ENCODE measurements around the gene HS6ST2.

DNA sequence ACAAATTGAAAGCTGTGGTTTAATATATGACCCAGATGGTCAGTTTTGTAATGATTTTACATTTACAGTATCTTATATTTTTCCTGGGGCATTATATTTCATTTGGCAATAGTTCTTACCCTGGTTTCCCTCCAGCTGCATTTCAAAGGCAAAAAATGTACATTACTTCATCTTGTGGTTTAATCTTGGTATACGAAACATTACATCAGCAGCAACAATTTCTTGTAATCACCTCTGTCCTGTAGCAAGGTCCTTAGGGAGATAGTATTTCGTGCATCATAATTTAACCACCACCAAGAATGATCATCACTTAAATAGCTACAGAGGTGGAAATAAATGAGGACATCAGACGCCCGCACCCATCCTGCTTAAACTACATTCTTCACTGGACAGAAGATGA is 48.8 kb downstream of the HS6ST2 start:
- TF ChIP-seq, protein P1, sequence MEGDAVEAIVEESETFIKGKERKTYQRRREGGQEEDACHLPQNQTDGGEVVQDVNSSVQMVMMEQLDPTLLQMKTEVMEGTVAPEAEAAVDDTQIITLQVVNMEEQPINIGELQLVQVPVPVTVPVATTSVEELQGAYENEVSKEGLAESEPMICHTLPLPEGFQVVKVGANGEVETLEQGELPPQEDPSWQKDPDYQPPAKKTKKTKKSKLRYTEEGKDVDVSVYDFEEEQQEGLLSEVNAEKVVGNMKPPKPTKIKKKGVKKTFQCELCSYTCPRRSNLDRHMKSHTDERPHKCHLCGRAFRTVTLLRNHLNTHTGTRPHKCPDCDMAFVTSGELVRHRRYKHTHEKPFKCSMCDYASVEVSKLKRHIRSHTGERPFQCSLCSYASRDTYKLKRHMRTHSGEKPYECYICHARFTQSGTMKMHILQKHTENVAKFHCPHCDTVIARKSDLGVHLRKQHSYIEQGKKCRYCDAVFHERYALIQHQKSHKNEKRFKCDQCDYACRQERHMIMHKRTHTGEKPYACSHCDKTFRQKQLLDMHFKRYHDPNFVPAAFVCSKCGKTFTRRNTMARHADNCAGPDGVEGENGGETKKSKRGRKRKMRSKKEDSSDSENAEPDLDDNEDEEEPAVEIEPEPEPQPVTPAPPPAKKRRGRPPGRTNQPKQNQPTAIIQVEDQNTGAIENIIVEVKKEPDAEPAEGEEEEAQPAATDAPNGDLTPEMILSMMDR (optimal IDR thresholded peaks at IDR 0.05 in 1 of 3, IDR thresholded peaks at IDR 0.05 in 1 of 3, conservative IDR thresholded peaks at IDR 0.05 in 1 of 3; ENCODE audit: extremely low read depth in 1 of 3, insufficient read depth in 2 of 3, low read length in 3 of 3), result no peak
- no peak for TF ChIP-seq EZH2 (IDR thresholded peaks at IDR 0.05; ENCODE audit: low read length)
